ENCODE measurements around the gene VWA3A. TPM values are rescaled to one million over a fixed set of nuclear protein-coding genes. Genes with fewer than 3 reads are reported as not detected.

VWA3A gene
- total and polyA plus RNA-seq, 2 of the 8 experiments (the other 6 are each of a cell fraction or from before 2014, with no cell fraction given) = 0.05 TPM; not detected in 1

GRCh38 chr16:22206013-22206841, 113.9 kb downstream of the VWA3A start, which contains the start of gene EEF2K:
EEF2K (plus strand) TSS chr16:22206278; CDS start chr16:22225730, 19,452 bp downstream.
- WGBS, 2 experiments (ENCODE audit: extremely low coverage in 1 of 2, insufficient coverage in 1 of 2, insufficient read length in 1 of 2, insufficient replicate concordance in 2 of 2, low coverage in 1 of 2, low lambda C conversion rate in 2 of 2, missing lambda C conversion rate in 1 of 2) = 1% methylated on average over 68 of the region's 74 CpGs; no CpG with 5 or more reads in 1 of the 2 experiments
- TF ChIP-seq KDM1A (IDR thresholded peaks at IDR 0.05; ENCODE audit: borderline replicate concordance, low read length) (no peak), TAF1 (IDR thresholded peaks at IDR 0.05; ENCODE audit: low read depth, low read length) (peak; percentile 59; the same call in 1 of the 2 replicates), RAD21 (IDR thresholded peaks at IDR 0.05 in 1 of 2, conservative IDR thresholded peaks at IDR 0.05 in 1 of 2; ENCODE audit: low read depth in 2 of 2, low read length in 2 of 2) (peak; percentile 33 to 63), CTCF (IDR thresholded peaks at IDR 0.05; ENCODE audit: control extremely low read depth in 1 of 3, insufficient read depth in 1 of 3, low read depth in 1 of 3, low read length in 3 of 3) (peak; percentile 69 to 86 (median 76)), SP2 (IDR thresholded peaks at IDR 0.05; ENCODE audit: low read length) (no peak), POLR2AphosphoS5 (IDR thresholded peaks at IDR 0.05; ENCODE audit: low read depth, low read length) (no peak), POLR2A (IDR thresholded peaks at IDR 0.05; ENCODE audit: control extremely low read depth in 1 of 2, low read depth in 2 of 2, low read length in 2 of 2) (peak in 1 of 2 experiments; percentile 53; a peak in 1 of 3 replicates), TCF12 (IDR thresholded peaks at IDR 0.05; ENCODE audit: low read depth, low read length) (peak; percentile 83; the same call in 1 of the 2 replicates)

More at GRCh38 chr16:22206013-22206841, 113.9 kb downstream of the VWA3A start, which contains the start of gene EEF2K:
- H4K20me1 ChIP-seq (replicated peaks in 1 of 2; ENCODE audit: control insufficient read depth in 1 of 2, insufficient read depth in 2 of 2, low read length in 2 of 2) = peaks cover 0 to 3% of the 10 kb centered on the region in 2 experiments
- peak within 1 kb of the TSS; percentile 65 to 85 (median 76) for H3K4me3 ChIP-seq (ENCODE audit: extremely low read depth in 1 of 4, insufficient read depth in 2 of 4, low read depth in 3 of 4, low read length in 4 of 4)
- H3K4me2 ChIP-seq (ENCODE audit: insufficient read depth in 1 of 2, low read depth in 2 of 2, low read length in 2 of 2) = peak within 1 kb of the TSS; percentile 73 to 77
- POLR2A ChIA-PET (ENCODE audit: partially characterized antibody) = interaction anchor here (0.9 to 3.0 kb wide), 8 partner anchors 9 to 91 kb away, joined by 3 to 18 read pairs (median 4); partner anchors contain the start of gene POLR3E
- CTCF ChIA-PET (ENCODE audit: partially characterized antibody) = interaction anchor here (0.8 to 11.1 kb wide), 12 partner anchors 9 to 137 kb away, joined by 3 to 66 read pairs (median 6); partner anchors contain the start of gene POLR3E
- peaks cover 6% of the 10 kb centered on the region for H3K23me2 ChIP-seq (ENCODE audit: low read depth, low read length)
- FAIRE-seq (no peak), DNase-seq (ENCODE audit: low read depth in 1 of 2, low spot score in 2 of 2) (peak; percentile 83 to 89)
- H3K23ac ChIP-seq (ENCODE audit: insufficient read length) = no peak within 1 kb of the TSS
- H4K8ac ChIP-seq (ENCODE audit: extremely low read depth, insufficient read depth, low read length) = peak within 1 kb of the TSS; percentile 57
- no peak within 1 kb of the TSS for H2BK20ac ChIP-seq (ENCODE audit: low read length)
- no peaks in the 10 kb centered on the region for H3K36me3 ChIP-seq (ENCODE audit: control insufficient read depth in 2 of 4, insufficient read depth in 4 of 4, low read length in 3 of 4)
- no peak within 1 kb of the TSS for H2AFZ ChIP-seq (ENCODE audit: low read length)
- H3K56ac ChIP-seq (replicated peaks; ENCODE audit: insufficient read length, low read depth, low read length) = peak within 1 kb of the TSS; percentile 4
- no peak within 1 kb of the TSS for H3K14ac ChIP-seq (ENCODE audit: insufficient read length)
- peak within 1 kb of the TSS in 3 of 4 experiments; percentile 38 to 81 (median 50); a peak in 6 of 7 replicates for H3K9ac ChIP-seq (replicated peaks in 1 of 4; ENCODE audit: extremely low read depth in 1 of 4, low read depth in 3 of 4, low read length in 3 of 4)
- H3K79me1 ChIP-seq (ENCODE audit: low read depth, low read length) = peaks cover 5% of the 10 kb centered on the region; the same call in 1 of the 2 replicates
- H4K5ac ChIP-seq (ENCODE audit: insufficient read length, low read depth, low read length) = peak within 1 kb of the TSS; percentile 42
- H3K4me1 ChIP-seq (replicated peaks in 1 of 4; ENCODE audit: control insufficient read depth in 3 of 4, insufficient read depth in 4 of 4, low read length in 3 of 4) = peaks cover 0 to 7% (median 4%) of the 10 kb centered on the region in 4 experiments; a peak in 4 of 7 replicates
- H3K79me2 ChIP-seq (ENCODE audit: control insufficient read depth in 1 of 2, insufficient read depth in 2 of 2, low read length in 2 of 2) = peaks cover 3 to 40% of the 10 kb centered on the region in 2 experiments; a peak in 3 of 4 replicates
- H2BK15ac ChIP-seq (ENCODE audit: low read length) = no peak within 1 kb of the TSS
- no peak within 1 kb of the TSS for H3K4ac ChIP-seq (replicated peaks; ENCODE audit: insufficient read length, low read depth, low read length)
- H3K18ac ChIP-seq (ENCODE audit: extremely low read depth, low read length) = peak within 1 kb of the TSS; percentile 94
- H3K9me3 ChIP-seq (ENCODE audit: insufficient read depth in 2 of 2, low read depth in 1 of 2, low read length in 1 of 2) = peaks cover 0 to 6% of the 10 kb centered on the region in 2 experiments; a peak in 1 of 4 replicates
- H3K27ac ChIP-seq (ENCODE audit: low read depth, low read length) = no peak within 1 kb of the TSS
- no peaks in the 10 kb centered on the region for H3K27me3 ChIP-seq (replicated peaks in 1 of 4; ENCODE audit: control insufficient read depth in 3 of 4, extremely low read depth in 1 of 4, insufficient read depth in 3 of 4, low read length in 3 of 4)
- peak within 1 kb of the TSS; percentile 75; the same call in 1 of the 2 replicates for H2BK5ac ChIP-seq (ENCODE audit: low read depth, low read length)
- H2BK120ac ChIP-seq (replicated peaks; ENCODE audit: low read depth, low read length) = no peak within 1 kb of the TSS
- H2BK12ac ChIP-seq (ENCODE audit: low read depth, low read length) = no peak within 1 kb of the TSS
- no peak within 1 kb of the TSS for H2AK5ac ChIP-seq (ENCODE audit: low read depth, low read length)
- peak within 1 kb of the TSS; percentile 25 for H4K91ac ChIP-seq (replicated peaks; ENCODE audit: insufficient read length, low read length)

Measured in H1 (cell line).